ENCODE data around the gene LRRC53. TPM values are rescaled to one million over a fixed set of nuclear protein-coding genes. Genes with fewer than 3 reads are reported as not detected.

Gene LRRC53
- polyA plus RNA-seq, 1 experiment = not detected

GRCh38 chr1:74423471-74423870 is 88.9 kb downstream of the LRRC53 start:
- no peak for TF ChIP-seq CTCF (IDR thresholded peaks at IDR 0.05; ENCODE audit: insufficient read depth, low read depth, low read length)
- no peak for DNase-seq (ENCODE audit: low read depth)
- H3K4me3 ChIP-seq (ENCODE audit: low read depth, low read length) = no peak overlapping the region
- no peaks in the 10 kb centered on the region for H3K27me3 ChIP-seq (ENCODE audit: control insufficient read depth, insufficient read depth, low read length)
- ChIA-PET CTCF (no interaction called here), POLR2A (no interaction called here)
- H3K36me3 ChIP-seq (ENCODE audit: control insufficient read depth, insufficient read depth, low read length) = no peaks in the 10 kb centered on the region

- TF ChIP-seq CTCF (IDR thresholded peaks at IDR 0.05; ENCODE audit: insufficient read depth, low read depth, low read length) = no peak
- no peaks in the 10 kb centered on the region for H3K27me3 ChIP-seq (ENCODE audit: control insufficient read depth, insufficient read depth, low read length)
- ChIA-PET POLR2A (no interaction called here), CTCF (interaction anchor here (0.6 kb wide), 1 partner anchor 37 kb away, joined by 3 read pairs; no protein-coding TSS in a partner anchor)
- no peak overlapping the region for H3K4me3 ChIP-seq (ENCODE audit: low read depth, low read length)
- DNase-seq (ENCODE audit: low read depth) = no peak
- H3K36me3 ChIP-seq (ENCODE audit: control insufficient read depth, insufficient read depth, low read length) = no peaks in the 10 kb centered on the region
These were observed 89.8 kb downstream of the LRRC53 start for GRCh38 chr1:74422421-74423292.

- Histone ChIP-seq H3K27me3 (ENCODE audit: control insufficient read depth, insufficient read depth, low read length) (no peaks in the 10 kb centered on the region), H3K36me3 (ENCODE audit: control insufficient read depth, insufficient read depth, low read length) (no peaks in the 10 kb centered on the region), H3K4me3 (ENCODE audit: low read depth, low read length) (no peak overlapping the region)
- ChIA-PET POLR2A (no interaction called here), CTCF (no interaction called here)
- no peak for DNase-seq (ENCODE audit: low read depth)
- no peak for TF ChIP-seq CTCF (IDR thresholded peaks at IDR 0.05; ENCODE audit: insufficient read depth, low read depth, low read length)
These were observed 91.9 kb downstream of the LRRC53 start for GRCh38 chr1:74420467-74420866.

Other genes with a start within 250 kb of the LRRC53 start
- not detected in 2 replicates for gene ERICH3, start 161.2 kb upstream of the LRRC53 start, polyA plus RNA-seq (2011; rRNA removed)
- gene CRYZ, start 220.4 kb upstream of the LRRC53 start, polyA plus RNA-seq (2011; rRNA removed) = 22.9 and 39.1 TPM in 2 replicates
- gene TYW3, start 220.5 kb upstream of the LRRC53 start, polyA plus RNA-seq (2011; rRNA removed) = 9.2 and 15.3 TPM in 2 replicates

All from BJ (cell line).